GM23248 (cell line): ENCODE measurements around the gene AGPAT2.

Experiments
- EZH2 ChIP-seq: fragments of 200-600 bp; sonication (generic); IDR thresholded peaks from 2 replicates; pipeline ENCODE4 v1.6.1; 2018; ENCODE audit warnings: antibody characterized with exemption, mild to moderate bottlenecking; ENCODE audit not compliant: insufficient read depth, poor library complexity, severe bottlenecking
- EZH2phosphoT487 ChIP-seq: fragments of 200-600 bp; sonication (generic); IDR thresholded peaks from 2 replicates; pipeline ENCODE4 v1.6.1; 2018; ENCODE audit warnings: antibody characterized with exemption, moderate library complexity, mild to moderate bottlenecking, low read depth; ENCODE audit not compliant: insufficient read depth

DNA sequence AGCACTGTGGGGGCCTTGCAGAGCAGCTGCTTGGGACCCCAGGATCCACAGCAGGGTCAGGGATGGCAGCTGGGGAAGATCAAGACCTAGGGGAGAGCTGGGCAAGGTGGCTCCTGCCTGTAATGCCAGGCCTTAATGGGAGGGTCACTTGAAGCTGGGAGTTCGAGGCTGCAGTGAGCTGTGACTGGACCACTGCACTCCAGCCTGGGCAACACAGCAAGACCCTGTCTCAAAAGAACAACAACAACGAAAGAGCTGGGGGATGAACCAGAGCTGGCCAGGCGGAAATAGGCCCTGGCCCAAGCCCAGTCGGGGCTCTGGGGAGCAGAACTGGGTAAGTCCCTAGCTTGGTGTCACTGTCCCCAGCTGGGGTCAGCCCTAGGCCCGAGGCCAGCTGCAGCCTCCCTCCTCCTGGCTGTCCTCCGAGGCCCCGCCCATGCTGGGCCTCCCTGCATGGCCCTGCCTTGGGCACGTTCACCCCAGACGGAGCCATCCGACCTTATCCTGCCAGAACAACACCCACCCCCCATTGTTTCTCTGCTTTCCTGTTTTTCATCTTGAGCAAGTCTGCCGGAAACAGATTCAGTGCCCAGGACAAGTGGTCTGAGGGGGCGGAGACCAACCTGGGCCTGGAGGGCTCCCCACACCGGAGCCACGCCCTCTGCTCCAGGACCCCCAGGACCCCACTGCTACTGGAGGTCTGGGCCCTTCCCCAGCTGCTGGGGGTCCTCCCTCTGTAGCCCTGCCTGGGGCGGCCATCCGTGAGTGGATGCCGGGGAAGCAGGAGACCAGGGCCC lies 27.0 kb upstream of the AGPAT2 start:
- no peak for TF ChIP-seq EZH2
- no peak for TF ChIP-seq EZH2phosphoT487
